IMR-90 (cell line): ENCODE results near the gene TRABD.

ENCODE experiments used
- CTCF ChIP-seq: conservative IDR thresholded peaks from 2 replicates; pipeline ENCODE4 v1.5.1; 2012; ENCODE audit warnings: mild to moderate bottlenecking, low read depth, low read length, improper control_type of control experiment
- POLR2A ChIP-seq: IDR thresholded peaks from 2 replicates; pipeline ENCODE4 v1.6.1; 2012; ENCODE audit warnings: mild to moderate bottlenecking, low read depth, low read length
- RFX5 ChIP-seq: IDR thresholded peaks from 2 replicates; pipeline ENCODE4 v1.8.0; 2012; ENCODE audit warnings: low read depth, mild to moderate bottlenecking, low read length, moderate library complexity

GRCh38 chr22:50194037-50194805 lies 8.5 kb downstream of the TRABD start:
- TF ChIP-seq POLR2A (no peak), CTCF (no peak), RFX5 (no peak)
